Psoas muscle (tissue), 8 donors: ENCODE data around the gene ARHGAP24. TPM values are rescaled to one million over a fixed set of nuclear protein-coding genes. Genes with fewer than 3 reads are reported as not detected.
"Not testable (repeated sequence)": the region's sequence is repeated elsewhere in the genome, so short reads cannot be mapped to it uniquely, and the experiment has no call there.

ENCODE experiments used
- ATAC-seq, 4 donors: fragments of 200-7000 bp; cut with Tn5 transposase; one replicate each; pipeline ENCODE4 v1.9.1; 2020; ENCODE audit warnings: moderate library complexity in 3 of 4, mild to moderate bottlenecking in 2 of 4
- DNase-seq, 2 donors: peaks; one replicate each; pipeline ENCODE4 v3.0.0-alpha.2; 2020
- H3K27ac ChIP-seq: fragments of 200-600 bp; one replicate; pipeline ENCODE4 v1.8.0; 2022
- H3K27me3 ChIP-seq, 3 donors: fragments of 200-600 bp in 1 of 3; one replicate each; pipeline versions ENCODE4 v1.6.1 to v1.8.0; 2013 to 2022; ENCODE audit warnings: low read length in 2 of 3, mild to moderate bottlenecking in 2 of 3, moderate library complexity in 1 of 3; ENCODE audit not compliant: insufficient read depth in 3 of 3
- H3K36me3 ChIP-seq, 2 donors: fragments of 200-600 bp in 1 of 2; one replicate each; pipeline versions ENCODE4 v1.6.1 to v1.8.0; 2013 to 2022; ENCODE audit warnings: low read depth in 1 of 2, mild to moderate bottlenecking in 1 of 2, moderate library complexity in 1 of 2; ENCODE audit not compliant: insufficient read depth in 1 of 2
- H3K4me1 ChIP-seq: fragments of 200-600 bp; one replicate; pipeline ENCODE4 v1.8.0; 2022
- H3K4me3 ChIP-seq: fragments of 200-600 bp; one replicate; pipeline ENCODE4 v1.8.0; 2022; ENCODE audit warnings: mild to moderate bottlenecking
- H3K9me3 ChIP-seq: fragments of 200-600 bp; one replicate; pipeline ENCODE4 v1.8.0; 2022
- CTCF ChIP-seq: fragments of 200-600 bp; IDR thresholded peaks from one replicate; pipeline ENCODE4 v1.8.0; 2022; ENCODE audit warnings: antibody characterized with exemption
- WGBS, 3 donors: extraction: QIAGEN DNeasy Blood & Tissue Kit; methylation state at CpG; one replicate each; pipeline versions ENCODE4 v1.1.6 to v1.1.7; 2013; 5-methylcytosine and 5-hydroxymethylcytosine counted together
- intact Hi-C, 2 donors: fragments of 100-400 bp; cut with DNase I; formaldehyde crosslinking; loops; one replicate each; pipeline versions ENCODE4 v1.11.0 to v1.14.2; 2022
- polyA plus RNA-seq, 3 donors: library from polyadenylated mRNA; stranded (reverse); fragments of 200-250 nt; gene quantifications; one replicate each; pipeline ENCODE4 v1.2.3, GENCODE V29; 2013
- total RNA-seq, 4 donors: library from RNA; stranded (reverse); fragmentation: NEBNext Ultra II Directional in 2 of 4; extraction: Animal tissue kit (Norgen Biotek cat#: 25700) in 2 of 4; gene quantifications; one replicate each; pipeline versions ENCODE4 v1.2.1 to v1.2.4, GENCODE V29; 2021 to 2023
- donor health status: healthy with polysubstance abuse.
- donor health status: DM: no; HTN: no; CAD: no; lungs with moderate emphysema.
- donor health status: Bipolar disorder and iron deficiency.
- donor health status: healthy.
- donor health status: DM: yes; HTN: yes; CAD: no.
- donor health status: DM: no; HTN: no; CAD: no.
- donor health status: DM: no; HTN: no; CAD: no.
- donor health status: DM: yes; HTN: yes; CAD: no.

The ARHGAP24 gene
- total and polyA plus RNA-seq, 7 donors, result 2.3 to 25.7 (median 4.6) TPM

DNA sequence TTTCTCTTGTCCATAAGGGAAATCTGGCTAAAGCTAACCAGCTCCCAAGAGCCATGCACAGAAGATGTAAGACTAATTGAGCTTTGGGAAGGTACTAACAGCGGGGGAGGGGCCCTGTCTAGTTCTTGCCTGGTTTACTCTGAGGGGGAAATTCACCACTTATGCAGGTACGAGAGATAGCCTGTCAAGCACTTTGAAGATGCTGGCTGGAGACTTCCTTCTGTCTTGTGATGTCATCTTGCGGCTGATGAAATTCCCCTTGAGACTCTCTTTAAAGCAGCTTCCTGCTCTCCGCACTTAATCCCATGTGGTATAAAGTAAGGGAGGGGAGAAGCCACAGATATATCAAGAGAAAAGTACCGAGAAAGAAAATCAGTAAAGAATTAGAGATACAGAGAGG, 539.6 kb downstream of the ARHGAP24 start:
- H3K36me3 ChIP-seq, result no peaks in the 10 kb centered on the region
- 76 to 77% (median 76%) methylated on average over 5 of the region's 5 CpGs for WGBS, 3 donors
- ATAC-seq (no peak), DNase-seq (no peak)
- no peaks in the 10 kb centered on the region for H3K27me3 ChIP-seq
- no peak overlapping the region for H3K4me3 ChIP-seq
- no peaks in the 10 kb centered on the region for H3K4me1 ChIP-seq
- H3K9me3 ChIP-seq, result no peaks in the 10 kb centered on the region
- no peak for TF ChIP-seq CTCF
- H3K27ac ChIP-seq, result no peak overlapping the region
- intact Hi-C loops, result no loop called here

DNA sequence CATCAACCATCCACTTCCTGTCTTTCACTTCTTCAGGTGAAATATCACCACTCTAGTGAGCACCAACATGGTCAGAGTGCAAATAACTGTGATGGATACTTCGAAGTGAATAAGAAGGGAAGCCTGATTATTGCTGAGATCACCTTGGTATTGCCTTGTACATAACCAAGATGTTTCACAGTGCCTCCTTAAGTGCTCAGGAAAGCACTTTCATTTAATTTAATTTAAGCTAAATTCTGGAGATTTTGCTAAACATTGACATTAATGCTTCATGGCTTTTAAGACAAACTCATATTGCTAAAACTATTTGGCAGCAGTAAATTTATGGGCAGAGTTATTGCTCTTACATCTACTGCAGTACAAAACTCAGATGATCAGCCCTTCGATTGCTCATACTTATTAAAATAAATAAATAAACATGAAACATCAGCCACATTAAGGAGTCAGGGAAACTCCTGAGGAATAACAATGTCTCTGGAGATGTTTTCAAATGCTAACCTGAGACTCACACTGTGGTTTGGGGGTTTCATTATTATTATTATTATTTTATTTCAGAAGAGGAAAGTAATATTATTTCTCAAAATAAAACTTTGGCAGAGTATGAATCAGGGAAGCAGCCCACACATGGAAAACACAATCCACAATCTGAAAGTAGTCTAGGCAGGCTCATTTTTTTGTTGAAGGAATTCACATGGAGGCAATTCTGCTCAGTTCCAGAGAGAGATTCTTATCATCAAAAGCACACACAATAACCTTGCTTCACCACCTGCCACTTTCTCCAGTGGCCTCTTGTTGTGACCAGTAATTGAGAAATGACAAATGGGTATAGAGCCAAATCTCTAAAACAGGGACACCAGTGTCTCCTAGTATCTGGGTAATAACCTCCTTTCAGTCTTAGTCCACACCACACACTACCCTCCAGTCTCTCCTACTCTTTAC, 540.7 kb downstream of the ARHGAP24 start:
- no peaks in the 10 kb centered on the region for H3K4me1 ChIP-seq
- H3K27ac ChIP-seq, result no peak overlapping the region
- no peaks in the 10 kb centered on the region for H3K27me3 ChIP-seq
- ATAC-seq (no peak), DNase-seq (no peak)
- TF ChIP-seq CTCF, result no peak
- no peaks in the 10 kb centered on the region for H3K36me3 ChIP-seq
- H3K4me3 ChIP-seq, result no peak overlapping the region
- 83 to 91% (median 85%) methylated on average over 2 of the region's 2 CpGs for WGBS, 3 donors
- H3K9me3 ChIP-seq, result no peaks in the 10 kb centered on the region
- intact Hi-C loops, result no loop called here

DNA sequence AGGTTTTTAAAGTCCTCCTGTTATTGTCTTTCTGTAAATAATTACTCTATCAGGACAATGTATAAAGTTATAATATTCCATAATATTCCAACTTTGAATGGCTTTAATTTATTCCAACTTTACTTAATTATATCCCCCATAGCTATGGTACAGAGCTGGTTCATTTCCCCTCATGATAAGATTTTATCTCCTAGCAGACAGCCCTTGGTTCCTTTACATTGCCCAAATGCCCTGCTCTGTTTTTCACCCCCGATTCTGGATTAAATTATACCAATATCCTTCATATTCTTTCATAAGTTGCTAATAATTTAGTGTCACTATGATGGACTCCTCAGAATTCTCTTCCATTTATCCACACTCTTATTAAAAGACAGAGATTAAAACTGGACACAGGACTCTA, 544.4 kb downstream of the ARHGAP24 start:
- Histone ChIP-seq H3K36me3 (no peaks in the 10 kb centered on the region), H3K4me3 (no peak overlapping the region), H3K27me3 (no peaks in the 10 kb centered on the region), H3K4me1 (no peaks in the 10 kb centered on the region), H3K9me3 (no peaks in the 10 kb centered on the region), H3K27ac (no peak overlapping the region)
- intact Hi-C loops, result no loop called here
- DNase-seq (no peak), ATAC-seq (no peak)
- WGBS, 3 donors, result 95 to 98% (median 95%) methylated on average over 1 of the region's 1 CpG
- no peak for TF ChIP-seq CTCF

DNA sequence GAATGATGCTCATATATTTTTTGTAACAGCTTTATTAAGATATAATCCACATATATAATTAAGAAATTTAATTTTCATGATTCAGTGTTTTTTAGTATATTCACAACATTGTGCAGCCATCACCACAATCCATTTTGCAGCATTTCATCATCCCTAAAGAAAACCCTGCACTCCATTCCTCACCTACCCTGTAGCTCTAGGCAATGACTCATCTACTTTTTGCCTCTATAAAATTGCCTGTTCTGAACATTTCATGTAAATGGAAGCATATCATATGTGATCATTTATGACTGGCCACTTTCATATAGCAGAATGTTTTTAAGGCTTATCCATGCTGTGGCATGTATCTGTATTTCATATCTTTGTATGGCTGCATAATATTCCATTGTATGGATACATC, 545.0 kb downstream of the ARHGAP24 start:
- Histone ChIP-seq H3K36me3 (no peaks in the 10 kb centered on the region), H3K27ac (no peak overlapping the region), H3K4me1 (no peaks in the 10 kb centered on the region), H3K4me3 (no peak overlapping the region), H3K27me3 (no peaks in the 10 kb centered on the region), H3K9me3 (no peaks in the 10 kb centered on the region)
- DNase-seq, result no peak
- no peak for ATAC-seq
- TF ChIP-seq CTCF, result no peak
- intact Hi-C loops, result no loop called here

GRCh38 chr4:86021671-86022070, 546.7 kb downstream of the ARHGAP24 start:
- H3K9me3 ChIP-seq, ATAC-seq, H3K4me1 ChIP-seq, DNase-seq, H3K27me3 ChIP-seq, H3K4me3 ChIP-seq, H3K36me3 ChIP-seq, H3K27ac ChIP-seq, intact Hi-C loops: not testable (repeated sequence)
- WGBS, 3 donors, result 96 to 98% (median 97%) methylated on average over 20 to 24 of the region's 24 CpGs
